Colonic mucosa (tissue), 4 donors: ENCODE data around the gene APLP2. TPM values are rescaled to one million over a fixed set of nuclear protein-coding genes. Genes with fewer than 3 reads are reported as not detected.
A peak's percentile ranks its signal among the peaks of the same experiment; 100 is the strongest.

ENCODE experiments used
- DNase-seq: peaks from one replicate; pipeline ENCODE4 v3.0.0-alpha.2; 2020
- H3K27ac ChIP-seq: fragments of 200-600 bp; one replicate; pipeline ENCODE4 v1.8.0; 2021
- H3K27me3 ChIP-seq: fragments of 200-600 bp; one replicate; pipeline ENCODE4 v1.8.0; 2021
- H3K36me3 ChIP-seq: fragments of 200-600 bp; one replicate; pipeline ENCODE4 v1.8.0; 2021
- H3K4me1 ChIP-seq: fragments of 200-600 bp; one replicate; pipeline ENCODE4 v1.8.0; 2021; ENCODE audit warnings: mild to moderate bottlenecking
- H3K4me3 ChIP-seq: fragments of 200-600 bp; one replicate; pipeline ENCODE4 v1.8.0; 2021
- H3K9ac ChIP-seq, 2 donors: one replicate each; pipeline ENCODE4 v1.7.0; 2013; ENCODE audit warnings: control low read depth in 2 of 2, low read depth in 2 of 2, low read length in 2 of 2
- H3K9me3 ChIP-seq: fragments of 200-600 bp; one replicate; pipeline ENCODE4 v1.8.0; 2021
- intact Hi-C: fragments of 100-400 bp; cut with DNase I; formaldehyde crosslinking; loops from one replicate; pipeline ENCODE4 v1.14.1; 2022
- total RNA-seq, 2 donors: library from RNA; stranded (reverse); fragmentation: NEBNext Ultra II Directional in 1 of 2; extraction: Animal tissue kit (Norgen Biotek cat#: 25700) in 1 of 2; gene quantifications; one replicate each; pipeline ENCODE4 v1.2.1, GENCODE V29; 2021
- TF ChIP-seq, protein P1 (sequence below): fragments of 200-600 bp; IDR thresholded peaks from one replicate; pipeline ENCODE4 v1.8.0; 2022; ENCODE audit warnings: antibody characterized with exemption, mild to moderate bottlenecking
- donor health status: healthy.
- donor health status: DM: no; HTN: no; CAD: no.
- donor health status: DM: no; HTN: no; CAD: no.

APLP2 gene
- total RNA-seq, 2 donors from 2014 or later, result 285 to 388 TPM

DNA sequence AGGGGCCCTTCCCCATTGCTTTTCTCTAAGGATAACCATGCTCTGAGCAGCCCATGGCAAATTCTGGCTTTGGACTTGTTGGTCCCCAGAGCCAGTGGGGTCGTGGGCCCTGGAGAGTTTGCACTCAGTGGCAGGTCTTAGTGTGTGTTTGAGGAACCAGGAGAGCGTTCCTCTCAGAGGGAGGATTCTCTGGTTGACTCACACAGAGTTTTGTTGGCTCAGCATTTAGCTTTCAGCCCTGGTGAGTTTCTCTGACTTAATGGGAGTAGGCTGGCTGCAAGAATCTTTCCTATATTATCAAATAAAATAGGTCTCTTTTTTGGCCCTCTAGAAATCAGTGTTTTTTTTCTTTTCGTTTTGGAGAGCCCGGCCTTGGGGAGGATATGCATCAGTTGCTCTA lies 110.8 kb downstream of the APLP2 start:
- Histone ChIP-seq H3K27ac (peak overlapping the region; percentile 94), H3K9me3 (no peaks in the 10 kb centered on the region), H3K27me3 (no peaks in the 10 kb centered on the region), H3K36me3 (no peaks in the 10 kb centered on the region), H3K4me3 (no peak overlapping the region), H3K4me1 (peaks cover 24% of the 10 kb centered on the region), H3K9ac (peak overlapping the region; percentile 63 to 89)
- intact Hi-C loops, result no loop called here
- DNase-seq, result peak; percentile 43
- TF ChIP-seq, protein P1, sequence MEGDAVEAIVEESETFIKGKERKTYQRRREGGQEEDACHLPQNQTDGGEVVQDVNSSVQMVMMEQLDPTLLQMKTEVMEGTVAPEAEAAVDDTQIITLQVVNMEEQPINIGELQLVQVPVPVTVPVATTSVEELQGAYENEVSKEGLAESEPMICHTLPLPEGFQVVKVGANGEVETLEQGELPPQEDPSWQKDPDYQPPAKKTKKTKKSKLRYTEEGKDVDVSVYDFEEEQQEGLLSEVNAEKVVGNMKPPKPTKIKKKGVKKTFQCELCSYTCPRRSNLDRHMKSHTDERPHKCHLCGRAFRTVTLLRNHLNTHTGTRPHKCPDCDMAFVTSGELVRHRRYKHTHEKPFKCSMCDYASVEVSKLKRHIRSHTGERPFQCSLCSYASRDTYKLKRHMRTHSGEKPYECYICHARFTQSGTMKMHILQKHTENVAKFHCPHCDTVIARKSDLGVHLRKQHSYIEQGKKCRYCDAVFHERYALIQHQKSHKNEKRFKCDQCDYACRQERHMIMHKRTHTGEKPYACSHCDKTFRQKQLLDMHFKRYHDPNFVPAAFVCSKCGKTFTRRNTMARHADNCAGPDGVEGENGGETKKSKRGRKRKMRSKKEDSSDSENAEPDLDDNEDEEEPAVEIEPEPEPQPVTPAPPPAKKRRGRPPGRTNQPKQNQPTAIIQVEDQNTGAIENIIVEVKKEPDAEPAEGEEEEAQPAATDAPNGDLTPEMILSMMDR, result no peak

DNA sequence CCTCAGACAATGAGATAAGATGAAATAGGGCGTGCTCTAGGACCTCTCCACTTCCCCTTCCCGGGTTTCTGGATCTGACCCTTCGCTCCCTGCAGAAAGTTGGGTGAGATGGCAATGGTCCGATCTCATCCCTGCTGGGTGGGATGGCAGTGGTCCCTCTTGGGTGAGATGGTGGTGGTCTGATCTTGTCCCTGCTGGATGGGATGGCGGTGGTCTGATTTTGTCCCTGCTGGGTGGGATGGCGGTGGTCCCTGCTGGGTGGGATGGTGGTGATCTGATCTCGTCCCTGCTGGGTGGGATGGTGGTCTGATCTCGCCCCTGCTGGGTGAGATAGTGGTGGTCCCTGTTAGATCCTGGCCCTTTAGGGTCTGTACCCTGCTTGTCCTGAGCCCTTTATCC lies 111.2 kb downstream of the APLP2 start:
- no peaks in the 10 kb centered on the region for H3K27me3 ChIP-seq
- H3K36me3 ChIP-seq, result no peaks in the 10 kb centered on the region
- H3K4me3 ChIP-seq, result peak overlapping the region; percentile 9
- peaks cover 24% of the 10 kb centered on the region for H3K4me1 ChIP-seq
- DNase-seq, result no peak
- peak overlapping the region; percentile 63 to 89 for H3K9ac ChIP-seq
- intact Hi-C loops, result no loop called here
- H3K27ac ChIP-seq, result peak overlapping the region; percentile 94
- H3K9me3 ChIP-seq, result no peaks in the 10 kb centered on the region
- TF ChIP-seq, protein P1, result no peak

DNA sequence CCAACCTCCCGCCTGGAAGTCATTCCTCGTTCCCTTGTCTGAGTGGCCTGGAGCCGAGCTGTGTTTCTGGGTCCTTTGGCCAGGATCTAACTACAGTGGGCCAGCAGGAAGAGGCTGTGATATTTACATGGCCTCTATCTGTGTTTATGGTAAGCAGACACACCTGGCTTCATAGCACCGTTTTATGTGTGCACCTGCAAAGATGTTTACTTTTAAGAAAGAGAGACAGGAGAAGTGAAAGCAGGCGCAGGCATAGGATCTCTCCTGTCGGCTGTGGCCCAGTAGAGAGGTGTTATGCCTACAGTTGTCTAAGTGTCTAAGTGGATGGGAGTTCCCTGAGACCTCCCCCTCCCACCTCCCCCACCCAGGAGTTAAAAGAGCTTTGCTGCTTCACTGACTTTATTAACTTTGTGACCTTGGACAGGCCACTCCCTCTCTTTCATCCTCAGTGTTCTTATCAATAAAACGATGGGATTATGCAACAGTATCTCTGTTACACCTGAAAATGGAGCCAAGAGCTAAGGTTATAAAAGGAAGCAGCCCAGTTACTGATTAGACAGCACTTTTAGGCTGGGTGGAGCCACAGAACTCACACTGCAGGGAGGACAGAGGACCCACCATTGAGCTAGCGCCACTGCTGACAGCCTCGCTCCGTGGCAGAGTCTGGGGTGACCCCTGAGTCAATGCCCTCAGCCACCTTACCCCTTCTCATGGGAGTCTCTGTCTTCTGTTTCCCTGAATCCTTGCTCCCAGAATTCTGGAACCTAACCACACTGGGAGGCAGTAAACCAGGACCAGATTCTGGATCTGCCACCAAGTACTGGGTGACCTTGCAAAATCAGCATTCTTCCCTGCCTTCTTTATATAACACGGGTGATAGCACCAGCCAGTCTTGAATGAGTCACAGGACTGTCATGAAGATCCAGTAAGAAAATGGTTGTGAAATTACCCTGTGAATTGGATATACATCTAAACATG lies 111.9 kb downstream of the APLP2 start:
- intact Hi-C loops, result no loop called here
- no peaks in the 10 kb centered on the region for H3K36me3 ChIP-seq
- H3K9me3 ChIP-seq, result no peaks in the 10 kb centered on the region
- DNase-seq, result peak; percentile 87
- H3K27me3 ChIP-seq, result no peaks in the 10 kb centered on the region
- H3K9ac ChIP-seq, result peak overlapping the region; percentile 63 to 89
- H3K4me1 ChIP-seq, result peaks cover 24% of the 10 kb centered on the region
- peak overlapping the region; percentile 9 for H3K4me3 ChIP-seq
- peak overlapping the region; percentile 94 for H3K27ac ChIP-seq
- TF ChIP-seq, protein P1, result no peak

DNA sequence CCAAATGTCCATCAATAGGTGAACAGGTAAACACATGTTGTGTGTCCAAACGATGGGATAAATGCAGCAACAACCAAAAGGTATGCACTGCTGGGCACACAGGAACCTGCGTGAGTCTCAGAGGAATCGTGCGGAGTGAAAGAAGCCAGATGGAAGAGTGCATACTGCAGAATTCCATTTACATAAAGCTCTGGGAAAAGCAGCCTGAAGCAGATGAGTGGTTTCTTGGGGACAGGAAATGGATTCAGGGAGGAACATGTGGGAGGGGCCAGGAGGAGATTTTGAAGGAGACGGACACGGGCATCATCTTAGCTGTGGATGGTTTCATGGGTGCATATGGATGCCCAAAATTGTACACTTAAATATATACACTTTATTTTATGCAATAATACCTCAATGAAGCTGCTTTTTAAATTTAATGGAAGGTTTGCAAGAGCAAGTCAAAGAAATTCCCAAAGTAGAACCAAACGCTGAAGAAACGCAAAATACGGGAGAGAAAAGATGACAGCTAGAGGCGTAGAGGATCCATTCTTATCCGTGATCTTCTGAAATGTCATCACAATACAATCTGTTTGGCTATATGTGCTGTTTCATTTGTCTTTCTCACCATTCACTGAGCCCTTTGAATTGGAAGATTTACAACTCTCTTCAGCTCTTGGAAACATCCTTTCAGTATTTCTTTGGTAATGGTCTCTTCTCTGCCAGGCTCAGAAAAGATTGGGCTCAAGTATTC lies 114.3 kb downstream of the APLP2 start:
- TF ChIP-seq, protein P1, result no peak
- Histone ChIP-seq H3K4me1 (peaks cover 16% of the 10 kb centered on the region), H3K27ac (no peak overlapping the region), H3K4me3 (no peak overlapping the region), H3K9ac (peak overlapping the region in 1 of 2 donors; percentile 28), H3K36me3 (no peaks in the 10 kb centered on the region), H3K27me3 (no peaks in the 10 kb centered on the region), H3K9me3 (no peaks in the 10 kb centered on the region)
- no peak for DNase-seq
- intact Hi-C loops, result no loop called here

DNA sequence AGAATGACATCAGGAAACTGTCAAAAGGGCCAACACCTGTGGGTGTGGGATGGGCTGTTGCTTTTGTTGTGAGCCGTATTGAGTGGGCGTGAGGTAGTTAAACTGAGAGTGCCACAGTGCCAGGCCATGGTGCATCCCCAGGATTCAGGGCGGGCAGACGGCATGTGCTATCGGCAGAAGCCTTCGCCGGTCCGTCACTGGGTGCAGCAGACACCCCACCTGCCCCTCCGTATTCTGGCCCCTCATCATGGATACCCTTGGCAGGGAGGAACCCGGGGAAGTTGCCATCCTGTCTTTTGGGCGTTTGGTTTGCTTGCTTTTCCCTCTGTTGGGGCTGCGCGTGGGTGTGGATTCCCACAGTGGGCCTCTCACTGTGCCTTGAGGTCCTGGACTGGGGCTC lies 117.4 kb downstream of the APLP2 start:
- intact Hi-C loops, result no loop called here
- H3K27ac ChIP-seq, result peak overlapping the region; percentile 94
- DNase-seq, result no peak
- H3K4me1 ChIP-seq, result peaks cover 18% of the 10 kb centered on the region
- H3K36me3 ChIP-seq, result no peaks in the 10 kb centered on the region
- peak overlapping the region in 1 of 2 donors; percentile 88 for H3K9ac ChIP-seq
- no peaks in the 10 kb centered on the region for H3K9me3 ChIP-seq
- no peak overlapping the region for H3K4me3 ChIP-seq
- TF ChIP-seq, protein P1, result no peak
- H3K27me3 ChIP-seq, result no peaks in the 10 kb centered on the region
